GM12891 (cell line): ENCODE measurements around the gene TRPM5.

Experiments used
- DNase-seq: peaks from one replicate; pipeline ENCODE4 v3.0.0; 2011; ENCODE audit warnings: low spot score; ENCODE audit not compliant: insufficient read length
- FAIRE-seq: peaks from 2 replicates; lab custom pipeline; 2011; peaks lifted over from hg19 to GRCh38; lab: Jason Lieb, UNC
- PAX5 ChIP-seq: IDR thresholded peaks from 2 replicates; pipeline ENCODE4 v1.6.1; 2011; ENCODE audit warnings: low read length, moderate library complexity, mild to moderate bottlenecking; ENCODE audit not compliant: insufficient read depth, severe bottlenecking
- POLR2A ChIP-seq: IDR thresholded peaks from 2 replicates; pipeline ENCODE4 v1.6.1; 2011; ENCODE audit warnings: low read depth, low read length, control low read depth
- POLR2AphosphoS5 ChIP-seq: IDR thresholded peaks from 2 replicates; pipeline ENCODE4 v1.6.1; 2011; ENCODE audit warnings: low read depth, low read length, control low read depth
- POU2F2 ChIP-seq: IDR thresholded peaks from 2 replicates; pipeline ENCODE4 v1.6.1; 2011; ENCODE audit warnings: low read depth, mild to moderate bottlenecking, control low read depth, low read length, moderate library complexity
- SPI1 ChIP-seq: IDR thresholded peaks from 2 replicates; pipeline ENCODE4 v1.6.1; 2011; ENCODE audit warnings: low read depth, low read length, control low read depth
- TAF1 ChIP-seq: IDR thresholded peaks from 2 replicates; pipeline ENCODE4 v1.6.1; 2011; ENCODE audit warnings: low read depth, low read length, control low read depth

TRPM5 gene

DNA sequence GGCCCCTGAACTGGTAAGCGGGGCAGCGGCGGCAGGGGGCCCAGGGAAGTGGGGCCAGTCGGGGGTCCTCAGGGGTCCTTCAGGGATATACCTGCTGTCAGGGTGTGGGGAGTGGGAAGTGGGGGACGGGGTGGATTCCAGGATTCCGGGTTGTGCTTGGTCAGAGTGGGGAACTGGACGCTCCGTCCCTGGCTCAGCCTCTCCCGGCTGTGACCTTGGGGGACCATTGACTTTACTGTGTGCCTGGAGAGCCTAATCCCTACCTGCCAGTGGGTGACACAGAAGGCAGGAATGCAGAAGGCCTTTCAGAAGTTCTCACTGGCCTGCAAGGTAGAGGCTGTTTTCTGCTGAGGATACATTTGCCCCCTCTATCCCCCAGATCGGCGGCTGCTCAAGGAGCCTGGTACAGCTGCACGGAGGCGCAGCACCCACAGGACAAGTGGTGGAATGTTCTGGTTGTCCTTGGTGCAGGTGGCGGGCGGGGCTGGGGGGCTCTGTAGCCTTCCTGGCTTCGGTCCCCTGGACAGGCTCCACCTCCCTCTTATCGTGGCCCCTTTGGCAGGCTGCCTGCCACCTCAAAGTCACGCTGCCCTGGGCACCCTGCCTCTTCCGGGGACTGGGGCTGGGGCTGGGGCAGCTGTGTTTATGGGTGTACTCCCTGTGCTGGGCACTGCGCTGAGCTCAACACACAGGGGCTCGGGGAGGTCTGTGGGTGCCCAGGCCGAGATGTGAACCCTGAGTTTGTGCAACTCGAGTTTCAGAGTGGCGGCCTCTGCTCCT lies 18.9 kb upstream of the TRPM5 start:
- no peak for DNase-seq

DNA sequence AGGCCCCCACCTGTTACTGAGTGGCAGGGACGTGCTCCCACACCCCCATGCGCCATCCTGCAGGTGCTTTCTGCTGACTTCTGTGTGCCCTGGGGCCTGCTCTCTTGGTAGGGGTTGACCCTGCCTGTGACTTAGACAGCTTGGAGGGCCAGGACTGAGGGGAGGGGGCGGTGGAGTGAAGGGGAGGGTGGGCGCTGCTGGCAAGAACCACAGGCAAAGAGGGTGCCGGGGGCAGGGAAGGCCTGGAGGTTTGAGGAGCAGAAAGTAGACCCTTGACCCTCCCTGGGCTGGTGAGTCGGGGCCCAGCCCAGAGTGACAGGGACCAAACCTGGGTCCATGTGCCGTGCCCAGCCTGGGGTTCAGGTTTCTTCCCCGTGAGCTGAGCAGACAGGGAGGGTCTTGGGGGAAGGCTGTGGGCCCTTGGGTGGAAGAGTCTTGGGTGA lies 18.2 kb upstream of the TRPM5 start:
- TF ChIP-seq SPI1, result no peak
- TF ChIP-seq POLR2AphosphoS5, result no peak
- no peak for TF ChIP-seq POLR2A
- no peak for TF ChIP-seq TAF1
- TF ChIP-seq POU2F2, result no peak
- no peak for TF ChIP-seq PAX5
- FAIRE-seq (no peak), DNase-seq (no peak)

More for the DNA sequence above, 18.9 kb upstream of the TRPM5 start:
- TF ChIP-seq PAX5, result no peak
- TF ChIP-seq TAF1, result no peak
- no peak for TF ChIP-seq POLR2A
- TF ChIP-seq SPI1, result no peak
- no peak for FAIRE-seq

DNA sequence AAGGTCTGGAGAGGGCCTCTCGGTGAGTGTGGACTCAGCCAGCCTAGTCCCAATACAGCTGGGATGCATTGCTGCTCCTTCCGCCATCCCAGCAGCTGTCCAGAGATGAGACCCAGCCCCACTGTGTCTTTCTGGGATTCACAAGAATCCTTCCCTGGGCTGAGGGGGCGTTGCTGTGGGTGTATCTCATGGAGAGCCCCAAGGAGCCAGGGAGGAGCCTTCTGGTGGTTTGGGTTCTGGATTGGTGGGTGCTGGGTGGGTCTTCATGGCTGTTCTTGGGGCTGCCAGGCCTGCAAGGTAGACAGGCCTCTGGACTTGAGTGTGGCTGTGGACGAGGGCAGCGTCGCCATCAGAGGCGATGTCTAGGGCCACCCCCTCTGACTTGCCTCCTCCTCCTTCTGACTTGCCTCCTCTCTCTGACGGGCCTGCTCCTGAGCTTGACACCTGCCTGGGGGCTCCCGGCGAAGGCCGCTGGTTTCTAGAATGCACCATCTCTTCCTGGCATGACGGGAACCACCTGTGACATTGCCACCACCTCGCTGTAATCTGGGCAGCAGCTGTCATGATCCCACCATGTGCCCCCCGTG lies 17.7 kb upstream of the TRPM5 start:
- no peak for DNase-seq
- no peak for TF ChIP-seq SPI1
- no peak for TF ChIP-seq POU2F2
- FAIRE-seq, result no peak

GRCh38 chr11:2461253-2461955 lies 17.1 kb upstream of the TRPM5 start:
- FAIRE-seq (no peak), DNase-seq (no peak)
- TF ChIP-seq PAX5 (no peak), SPI1 (no peak), POU2F2 (no peak), POLR2A (no peak), POLR2AphosphoS5 (no peak), TAF1 (no peak)

DNA sequence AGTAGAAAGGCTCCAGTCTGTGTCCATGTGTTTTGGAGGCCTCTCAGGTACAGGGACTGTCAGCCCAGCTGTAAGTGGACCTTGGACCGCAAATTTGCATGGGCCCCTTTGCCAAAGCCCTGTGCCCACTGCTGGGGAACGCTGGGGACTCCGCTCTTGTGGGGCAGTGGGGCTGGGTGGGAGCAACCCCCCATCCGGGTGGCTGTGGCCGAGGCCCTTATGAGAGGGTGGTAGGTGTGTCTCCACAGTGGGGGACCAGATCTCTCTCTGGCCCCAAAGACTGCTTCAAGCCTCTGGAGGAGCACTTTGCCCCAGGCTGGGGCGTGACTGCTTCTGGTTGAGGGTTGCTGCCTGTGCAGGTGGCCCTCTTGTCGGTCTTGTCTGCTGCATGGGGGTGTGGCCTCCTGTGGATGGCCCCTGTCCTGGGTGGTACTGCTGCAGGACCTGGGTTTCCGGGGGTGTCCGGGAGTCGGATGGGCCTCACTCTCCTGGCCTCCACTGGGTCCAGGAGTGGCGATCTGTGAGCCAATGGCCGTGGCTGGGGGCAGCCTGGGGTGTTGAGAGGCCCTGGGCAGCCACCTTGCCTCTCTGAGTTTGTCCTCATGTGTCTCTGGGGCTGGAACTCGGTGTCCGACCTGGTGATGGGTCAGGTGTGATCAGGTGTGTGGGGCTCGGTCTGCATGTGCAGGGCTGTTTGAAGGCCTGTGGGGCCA lies 16.4 kb upstream of the TRPM5 start:
- TF ChIP-seq TAF1 (no peak), SPI1 (no peak)
- FAIRE-seq (no peak), DNase-seq (no peak)

DNA sequence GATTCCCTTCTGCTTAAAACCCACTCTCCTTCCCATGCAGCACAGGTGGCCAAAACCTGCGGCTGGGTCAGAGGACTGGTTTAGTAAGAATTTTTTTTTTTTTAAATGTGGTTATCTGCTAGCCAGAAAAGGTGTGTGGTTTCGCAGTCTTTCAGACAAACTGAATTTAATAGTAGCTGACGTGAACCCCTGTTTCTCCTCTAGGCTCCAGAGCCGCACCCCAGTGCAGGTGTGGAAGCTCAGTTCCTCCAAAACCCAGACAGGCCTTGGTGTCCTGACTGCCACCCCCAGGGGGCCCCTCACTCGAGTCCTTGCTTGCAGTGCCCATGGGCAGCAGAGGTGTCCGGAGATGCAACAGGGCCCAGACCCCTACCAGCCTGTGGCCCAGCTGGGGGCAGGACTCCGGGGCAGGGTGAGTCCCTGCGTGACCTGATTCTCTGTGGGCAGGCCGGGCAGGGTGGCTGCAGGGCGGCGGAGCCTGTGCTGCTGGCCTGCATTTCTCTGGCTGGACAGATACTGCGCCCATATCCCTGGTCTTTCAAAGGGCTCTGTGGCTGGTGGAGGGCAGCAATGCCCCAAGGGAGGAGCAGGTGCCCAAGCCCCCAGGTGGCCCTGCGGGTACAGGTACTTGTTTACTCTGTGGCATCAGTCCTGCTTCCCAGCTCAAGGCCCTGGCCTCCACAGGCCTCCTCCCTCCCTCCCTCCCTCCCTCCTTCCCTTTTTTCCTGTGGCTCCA lies 15.7 kb upstream of the TRPM5 start:
- TF ChIP-seq TAF1 (no peak), PAX5 (no peak), SPI1 (no peak), POU2F2 (no peak), POLR2A (no peak), POLR2AphosphoS5 (no peak)
- DNase-seq, result no peak
- FAIRE-seq, result no peak

- TF ChIP-seq POLR2AphosphoS5 (no peak), TAF1 (no peak)
- no peak for DNase-seq
- FAIRE-seq, result no peak
Observed at GRCh38 chr11:2459016-2459725, 14.9 kb upstream of the TRPM5 start.

DNA sequence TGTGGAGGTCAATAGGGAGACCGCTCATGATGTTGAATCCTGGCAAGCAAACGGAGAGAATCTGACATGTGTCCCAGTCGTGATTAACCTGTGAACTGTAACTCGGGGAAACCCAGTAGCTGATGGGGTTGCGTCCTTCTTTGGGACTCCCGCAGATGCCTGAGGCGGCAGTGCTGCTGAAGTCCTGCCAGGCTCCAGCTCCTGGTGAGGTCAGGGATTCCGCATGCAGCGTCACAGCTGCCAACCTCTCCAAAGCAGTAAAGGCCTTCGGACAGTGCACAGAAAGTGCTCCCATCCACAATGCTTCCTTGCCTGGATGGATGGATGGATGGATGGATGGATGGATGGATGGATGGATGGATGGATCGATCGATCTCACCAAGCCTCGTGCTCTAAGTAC lies 14.0 kb upstream of the TRPM5 start:
- no peak for DNase-seq
- no peak for FAIRE-seq
- no peak for TF ChIP-seq POLR2AphosphoS5
- no peak for TF ChIP-seq TAF1
- TF ChIP-seq PAX5, result no peak
- TF ChIP-seq POU2F2, result no peak
- TF ChIP-seq POLR2A, result no peak
- no peak for TF ChIP-seq SPI1

DNA sequence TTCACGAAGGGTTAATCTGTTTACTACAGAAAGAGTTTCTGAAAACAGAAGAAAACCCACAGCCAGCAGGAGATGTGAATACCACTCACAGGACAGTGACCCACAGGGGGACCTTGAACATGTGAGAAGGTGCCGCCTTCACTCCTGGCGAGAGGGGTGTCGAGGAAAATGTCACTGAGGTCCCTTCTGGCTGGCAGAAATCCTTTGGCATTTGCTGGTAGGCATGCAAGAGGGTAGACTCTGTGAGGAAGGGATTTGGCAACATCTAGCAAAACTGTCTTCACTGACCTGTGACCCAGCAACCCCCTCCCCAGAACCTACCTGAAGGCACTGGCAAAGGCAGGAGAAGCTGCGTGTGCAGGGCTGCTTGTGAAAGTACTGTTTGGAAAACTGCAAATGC lies 9.1 kb upstream of the TRPM5 start:
- FAIRE-seq, result no peak
- TF ChIP-seq POLR2A, result no peak
- TF ChIP-seq POU2F2, result no peak
- TF ChIP-seq TAF1, result no peak
- TF ChIP-seq SPI1, result no peak
- TF ChIP-seq POLR2AphosphoS5, result no peak
- TF ChIP-seq PAX5, result no peak
- no peak for DNase-seq
